Lower leg skin (tissue), 4 donors: ENCODE data around the gene OLFML1. TPM values are rescaled to one million over a fixed set of nuclear protein-coding genes. Genes with fewer than 3 reads are reported as not detected.

Experiments used
- DNase-seq, 2 donors: peaks; one replicate each; pipeline ENCODE4 v3.0.0-alpha.2; 2019; ENCODE audit warnings: low spot score in 2 of 2
- H3K4me3 ChIP-seq: fragments of 200-600 bp; sonication (generic); 2 replicates; pipeline ENCODE4 v1.5.1; 2017; ENCODE audit warnings: mild to moderate bottlenecking, low read depth; ENCODE audit not compliant: poor library complexity, severe bottlenecking
- POLR2A ChIP-seq, 2 donors: fragments of 450-650 bp; IDR thresholded peaks; one replicate each; pipeline ENCODE4 v1.6.1; 2016 to 2017; ENCODE audit warnings: antibody characterized with exemption in 2 of 2, mild to moderate bottlenecking in 1 of 2, moderate library complexity in 1 of 2
- WGBS, 2 donors: methylation state at CpG; one replicate each; pipeline ENCODE4 v1.1.5; 2018; 5-methylcytosine and 5-hydroxymethylcytosine counted together
- intact Hi-C: fragments of 100-400 bp; cut with DNase I; formaldehyde crosslinking; loops from one replicate; pipeline ENCODE4 v1.15.0; 2023; ENCODE audit warnings: low total_unique reads
- total RNA-seq, 4 donors: library from RNA; depleted of rRNA; stranded (reverse); fragments of >200 nt; gene quantifications; one replicate each; pipeline ENCODE4 v1.1.0, GENCODE V29; 2016
- TF ChIP-seq, protein P1 (sequence below), 3 donors: fragments of 450-650 bp; IDR thresholded peaks; one replicate each; pipeline ENCODE4 v1.5.1; 2016; ENCODE audit warnings: antibody characterized with exemption in 3 of 3, mild to moderate bottlenecking in 3 of 3, moderate library complexity in 2 of 3

Gene OLFML1
- total RNA-seq, 4 donors from 2014 or later = 1.4 to 4.0 (median 2.7) TPM

GRCh38 chr11:7506243-7506642 is 20.9 kb downstream of the OLFML1 start:
- WGBS, 2 donors = 93 to 94% methylated on average over 3 of the region's 3 CpGs
- intact Hi-C loops = no loop called here
- TF ChIP-seq, protein P1, sequence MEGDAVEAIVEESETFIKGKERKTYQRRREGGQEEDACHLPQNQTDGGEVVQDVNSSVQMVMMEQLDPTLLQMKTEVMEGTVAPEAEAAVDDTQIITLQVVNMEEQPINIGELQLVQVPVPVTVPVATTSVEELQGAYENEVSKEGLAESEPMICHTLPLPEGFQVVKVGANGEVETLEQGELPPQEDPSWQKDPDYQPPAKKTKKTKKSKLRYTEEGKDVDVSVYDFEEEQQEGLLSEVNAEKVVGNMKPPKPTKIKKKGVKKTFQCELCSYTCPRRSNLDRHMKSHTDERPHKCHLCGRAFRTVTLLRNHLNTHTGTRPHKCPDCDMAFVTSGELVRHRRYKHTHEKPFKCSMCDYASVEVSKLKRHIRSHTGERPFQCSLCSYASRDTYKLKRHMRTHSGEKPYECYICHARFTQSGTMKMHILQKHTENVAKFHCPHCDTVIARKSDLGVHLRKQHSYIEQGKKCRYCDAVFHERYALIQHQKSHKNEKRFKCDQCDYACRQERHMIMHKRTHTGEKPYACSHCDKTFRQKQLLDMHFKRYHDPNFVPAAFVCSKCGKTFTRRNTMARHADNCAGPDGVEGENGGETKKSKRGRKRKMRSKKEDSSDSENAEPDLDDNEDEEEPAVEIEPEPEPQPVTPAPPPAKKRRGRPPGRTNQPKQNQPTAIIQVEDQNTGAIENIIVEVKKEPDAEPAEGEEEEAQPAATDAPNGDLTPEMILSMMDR (IDR thresholded peaks at IDR 0.05) = no peak
- no peak for TF ChIP-seq POLR2A (IDR thresholded peaks at IDR 0.05)
- DNase-seq = no peak
- no peak overlapping the region for H3K4me3 ChIP-seq

- H3K4me3 ChIP-seq = no peak overlapping the region
- TF ChIP-seq, protein P1 (IDR thresholded peaks at IDR 0.05) = no peak
- no peak for TF ChIP-seq POLR2A (IDR thresholded peaks at IDR 0.05)
- 94 to 95% methylated on average over 3 of the region's 3 CpGs for WGBS, 2 donors
- no peak for DNase-seq
- intact Hi-C loops = no loop called here
These were observed 22.8 kb downstream of the OLFML1 start for GRCh38 chr11:7508087-7508486.

DNA sequence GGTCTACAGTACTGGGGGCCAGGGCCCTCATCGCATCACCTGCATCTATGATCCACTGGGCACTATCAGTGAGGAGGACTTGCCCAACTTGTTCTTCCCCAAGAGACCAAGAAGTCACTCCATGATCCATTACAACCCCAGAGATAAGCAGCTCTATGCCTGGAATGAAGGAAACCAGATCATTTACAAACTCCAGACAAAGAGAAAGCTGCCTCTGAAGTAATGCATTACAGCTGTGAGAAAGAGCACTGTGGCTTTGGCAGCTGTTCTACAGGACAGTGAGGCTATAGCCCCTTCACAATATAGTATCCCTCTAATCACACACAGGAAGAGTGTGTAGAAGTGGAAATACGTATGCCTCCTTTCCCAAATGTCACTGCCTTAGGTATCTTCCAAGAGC is 24.7 kb downstream of the OLFML1 start:
- H3K4me3 ChIP-seq = no peak overlapping the region
- DNase-seq = no peak
- WGBS, 2 donors = 98 to 100% methylated on average over 2 of the region's 2 CpGs
- TF ChIP-seq, protein P1 (IDR thresholded peaks at IDR 0.05) = no peak
- no peak for TF ChIP-seq POLR2A (IDR thresholded peaks at IDR 0.05)
- intact Hi-C loops = no loop called here

DNA sequence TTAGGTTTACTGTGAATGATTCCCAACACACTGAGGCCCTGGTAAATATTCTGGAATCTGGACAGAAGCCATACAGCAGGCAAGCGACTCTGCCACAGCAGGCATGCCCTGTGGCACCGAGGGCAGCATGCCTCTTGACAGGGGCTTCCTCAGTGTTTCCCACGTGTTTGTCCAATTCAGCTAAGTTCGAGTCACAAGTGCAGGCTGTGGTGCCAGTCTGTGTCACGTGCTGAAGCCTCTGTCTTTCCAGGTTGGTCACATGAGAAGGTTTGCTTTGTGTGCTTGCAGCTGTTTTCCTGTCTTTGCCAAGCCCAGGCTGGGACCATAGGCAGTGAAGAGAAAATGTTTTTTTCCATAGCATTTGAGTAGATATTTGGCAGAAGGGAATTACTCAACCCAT is 26.1 kb downstream of the OLFML1 start:
- no peak overlapping the region for H3K4me3 ChIP-seq
- WGBS, 2 donors = 8 to 14% methylated on average over 4 to 5 of the region's 5 CpGs
- TF ChIP-seq POLR2A (IDR thresholded peaks at IDR 0.05) = no peak
- TF ChIP-seq, protein P1 (IDR thresholded peaks at IDR 0.05) = no peak
- intact Hi-C loops = no loop called here
- peak; percentile 88 to 95 for DNase-seq

GRCh38 chr11:7512525-7513233 is 27.4 kb downstream of the OLFML1 start:
- peak; percentile 75 to 95 for DNase-seq
- peak overlapping the region; percentile 86 for H3K4me3 ChIP-seq
- 12 to 13% methylated on average over 17 to 18 of the region's 18 CpGs for whole genome bisulfite sequencing, 2 donors
- TF ChIP-seq POLR2A (IDR thresholded peaks at IDR 0.05) = no peak
- TF ChIP-seq, protein P1 (IDR thresholded peaks at IDR 0.05) = no peak
- intact Hi-C loops = no loop called here
